NOMO-1 (cell line): ENCODE data around the gene GP9.
"Not testable (repeated sequence)": the region's sequence is repeated elsewhere in the genome, so short reads cannot be mapped to it uniquely, and the experiment has no call there.

Source experiments
- DNase-seq, 2 experiments: peaks; one replicate each; lab custom pipeline; 2025; ENCODE audit not compliant: unreplicated experiment in 2 of 2; lab: John Stamatoyannopoulos, UW

Gene GP9

DNA sequence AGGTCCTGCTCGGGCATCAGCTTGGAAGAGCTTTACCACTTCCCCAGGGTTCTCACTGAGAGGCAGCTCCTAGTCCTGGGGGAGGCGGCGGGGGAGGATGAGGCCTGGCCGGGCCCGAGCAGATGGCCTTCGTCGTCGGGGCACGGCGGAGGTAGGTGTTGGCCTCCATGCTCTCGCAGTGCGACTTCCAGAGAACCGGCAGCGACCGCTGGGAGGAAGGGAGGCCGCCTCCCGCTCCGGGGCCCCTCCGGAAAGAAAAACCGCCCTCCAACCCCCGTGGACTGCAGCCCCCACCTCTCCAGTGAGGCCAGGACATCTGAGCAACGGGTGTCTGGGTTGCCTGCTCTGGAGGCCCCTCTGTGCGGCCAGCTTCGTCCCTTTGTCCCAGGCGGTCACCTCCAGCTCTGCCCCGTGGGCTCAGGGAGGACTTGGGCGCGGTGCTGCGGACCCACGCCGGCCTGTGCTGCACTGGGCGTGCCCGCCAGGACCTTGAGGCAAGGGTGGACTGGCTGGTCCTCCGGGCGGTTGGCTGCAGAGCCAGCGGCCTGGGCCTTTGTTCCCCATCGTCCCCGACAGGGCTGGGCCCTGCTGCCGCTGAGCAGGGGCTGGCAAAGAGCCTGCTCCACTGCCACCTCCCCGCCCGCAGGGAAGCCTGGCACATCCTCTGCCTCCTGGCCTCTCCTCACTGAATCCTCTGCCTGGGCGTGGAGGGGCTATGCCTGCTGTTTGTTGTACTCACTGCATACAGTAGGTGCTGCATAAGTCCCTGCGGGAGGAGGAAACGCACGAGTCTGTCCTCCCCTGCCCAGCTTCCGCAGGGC is 13.6 kb upstream of the GP9 start:
- DNase-seq, result no peak

DNA sequence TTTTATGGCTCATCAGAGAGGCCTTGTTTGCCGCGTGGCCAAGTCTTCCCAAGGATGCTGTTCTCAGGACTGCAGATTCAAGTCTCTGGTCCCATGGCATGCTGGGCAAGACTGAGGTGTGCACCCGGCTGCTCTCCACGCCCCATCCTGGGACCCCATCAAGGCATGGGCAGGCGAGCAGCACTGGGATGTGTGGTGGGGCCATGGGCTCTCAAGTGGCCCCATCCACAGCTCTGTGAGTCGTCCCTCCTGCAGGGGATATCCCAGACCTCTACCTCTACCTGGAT is 13.1 kb upstream of the GP9 start:
- no peak for DNase-seq

DNA sequence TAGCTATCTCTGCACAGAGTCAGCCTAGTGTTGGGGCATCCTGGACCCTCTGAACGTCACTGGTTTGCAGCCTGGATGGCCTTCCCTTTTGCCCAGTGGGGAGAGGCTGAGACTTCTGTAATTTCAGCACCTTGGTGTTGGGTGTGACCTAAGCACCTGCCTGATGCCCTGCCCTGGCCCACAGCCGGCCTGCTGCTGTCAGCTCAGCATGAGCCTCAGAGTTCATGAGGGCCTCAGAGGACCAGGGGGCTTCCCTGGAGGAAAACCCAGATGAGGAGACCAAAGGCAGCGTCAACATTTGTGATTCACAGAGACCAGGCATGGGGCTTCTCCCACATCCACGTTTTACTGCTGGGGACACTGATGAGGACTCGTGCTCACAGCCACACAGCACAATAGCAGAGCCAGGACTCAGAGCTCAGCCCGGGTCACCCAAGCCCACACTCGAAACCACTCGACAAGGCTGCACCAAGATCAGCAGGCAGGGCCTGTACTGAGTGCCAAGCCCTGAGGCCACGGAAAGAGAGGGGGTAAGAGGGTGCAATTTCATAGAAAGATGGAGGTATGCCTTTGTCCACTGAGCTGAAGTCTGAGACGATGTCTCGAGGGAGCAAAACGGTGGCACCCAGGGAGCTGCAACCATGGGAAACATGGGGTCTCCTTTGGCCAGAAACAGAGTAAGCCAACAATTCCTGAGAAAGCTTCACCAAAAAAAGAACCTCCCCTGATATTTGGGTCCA is 9.9 kb upstream of the GP9 start:
- no peak for DNase-seq

DNA sequence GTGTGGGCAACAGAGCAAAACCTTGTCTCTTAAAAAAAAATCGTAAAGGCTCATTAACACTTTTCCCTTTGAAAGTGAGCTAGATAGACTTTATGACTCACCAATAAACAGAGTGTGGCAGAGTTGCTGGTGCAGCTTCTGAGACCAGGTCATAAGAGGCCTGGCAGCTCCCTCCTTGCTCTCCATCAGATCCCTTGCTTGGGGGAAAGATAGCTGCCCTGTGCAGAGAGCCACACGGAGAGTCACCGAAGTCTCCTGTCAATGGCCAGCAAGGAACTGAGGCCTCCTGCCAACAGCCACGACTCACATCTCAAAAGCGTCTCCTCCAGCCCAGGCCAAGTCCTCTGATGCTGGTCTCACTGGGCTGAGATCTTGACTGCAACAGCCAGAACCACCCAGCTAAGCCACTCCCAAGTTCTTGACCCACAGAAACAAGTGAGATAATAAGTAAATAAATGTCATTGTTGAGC is 8.7 kb upstream of the GP9 start:
- no peak for DNase-seq

DNA sequence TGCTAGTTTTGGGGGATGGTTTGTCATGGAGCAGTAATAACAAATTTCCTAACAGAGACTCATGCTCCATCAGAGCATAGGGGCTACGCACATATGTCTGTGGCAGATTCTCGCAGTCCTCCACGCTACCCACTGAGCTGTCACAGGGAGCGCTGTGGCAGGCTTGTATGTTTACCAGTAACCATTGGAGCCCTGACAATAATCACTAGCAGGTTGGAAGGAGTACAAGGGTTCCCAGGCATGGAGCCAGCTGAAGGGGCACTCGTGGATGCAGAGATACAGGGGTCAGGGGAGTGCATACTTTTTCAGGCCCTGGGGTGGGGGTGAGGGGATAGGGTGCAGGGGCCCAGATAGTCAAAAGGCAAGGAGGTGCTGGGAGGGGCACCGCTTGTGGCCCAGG is 7.9 kb upstream of the GP9 start:
- DNase-seq, result no peak

- no peak for DNase-seq
Observed at GRCh38 chr3:129054605-129055104, 5.9 kb upstream of the GP9 start.

GRCh38 chr3:129056451-129057173 is 4.0 kb upstream of the GP9 start:
- no peak for DNase-seq

DNA sequence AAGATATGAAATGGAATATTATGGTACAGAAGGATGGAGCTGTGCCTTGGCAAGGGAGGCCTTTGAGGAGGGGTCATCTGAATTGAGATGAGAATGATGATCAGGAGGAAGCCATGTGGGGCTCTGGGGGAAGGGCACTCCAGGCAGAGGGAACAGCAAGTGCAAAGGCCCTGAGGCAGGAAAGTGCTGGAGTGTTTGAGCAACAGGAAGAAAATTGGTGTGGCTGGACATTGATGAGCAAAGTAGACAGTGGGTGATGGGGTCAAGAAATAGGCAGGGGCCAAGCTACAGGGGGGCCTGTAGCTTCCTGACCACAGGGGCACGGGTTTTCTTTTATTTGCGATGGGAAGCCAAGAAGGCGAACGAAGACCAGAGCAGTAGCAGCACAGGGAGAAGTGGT is 3.3 kb upstream of the GP9 start:
- DNase-seq, result no peak

GRCh38 chr3:129058441-129059200 is 2.0 kb upstream of the GP9 start:
- no peak for DNase-seq

- DNase-seq, result no peak
Observed at GRCh38 chr3:129059311-129059958, 1.1 kb upstream of the GP9 start.

DNA sequence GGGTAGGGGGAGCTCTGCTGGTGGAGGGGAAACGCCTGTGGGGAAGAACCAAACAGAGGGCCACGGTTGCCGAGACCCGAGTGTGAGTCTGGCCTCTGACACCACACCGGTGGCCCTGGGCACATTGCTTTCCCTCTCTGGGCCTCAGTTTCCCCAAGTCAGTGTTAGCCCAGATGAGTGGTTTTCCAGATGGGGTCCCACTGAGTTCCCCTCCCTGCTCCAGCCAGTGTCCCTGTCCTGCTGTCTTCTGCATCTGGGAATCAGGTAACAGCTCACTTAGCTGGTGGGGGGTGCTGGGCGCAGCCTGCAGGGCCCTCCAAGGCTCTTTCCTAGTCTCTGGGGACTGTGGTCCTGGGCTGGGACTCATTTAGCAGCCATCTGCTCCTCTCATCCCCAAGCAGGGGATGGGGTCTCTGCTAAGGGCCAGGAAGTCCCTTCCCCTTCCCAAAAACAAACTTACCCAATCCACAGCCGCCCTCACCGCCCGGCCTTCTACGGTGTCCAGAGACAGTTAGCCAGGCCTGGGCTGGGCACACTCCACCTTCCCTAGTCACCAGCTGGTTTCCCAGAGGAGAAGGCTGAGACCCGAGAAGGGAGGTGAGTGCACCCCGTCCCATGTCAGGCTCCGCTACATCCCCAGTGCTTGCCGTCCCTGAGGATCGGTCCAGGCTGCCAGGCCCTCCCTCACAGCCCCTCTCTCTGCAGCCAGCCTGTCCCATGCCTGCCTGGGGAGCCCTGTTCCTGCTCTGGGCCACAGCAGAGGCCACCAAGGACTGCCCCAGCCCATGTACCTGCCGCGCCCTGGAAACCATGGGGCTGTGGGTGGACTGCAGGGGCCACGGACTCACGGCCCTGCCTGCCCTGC is 676 bp downstream of the GP9 start:
- no peak for DNase-seq

- no peak for DNase-seq
Observed at GRCh38 chr3:129061888-129062834, 1.6 kb downstream of the GP9 start.

DNA sequence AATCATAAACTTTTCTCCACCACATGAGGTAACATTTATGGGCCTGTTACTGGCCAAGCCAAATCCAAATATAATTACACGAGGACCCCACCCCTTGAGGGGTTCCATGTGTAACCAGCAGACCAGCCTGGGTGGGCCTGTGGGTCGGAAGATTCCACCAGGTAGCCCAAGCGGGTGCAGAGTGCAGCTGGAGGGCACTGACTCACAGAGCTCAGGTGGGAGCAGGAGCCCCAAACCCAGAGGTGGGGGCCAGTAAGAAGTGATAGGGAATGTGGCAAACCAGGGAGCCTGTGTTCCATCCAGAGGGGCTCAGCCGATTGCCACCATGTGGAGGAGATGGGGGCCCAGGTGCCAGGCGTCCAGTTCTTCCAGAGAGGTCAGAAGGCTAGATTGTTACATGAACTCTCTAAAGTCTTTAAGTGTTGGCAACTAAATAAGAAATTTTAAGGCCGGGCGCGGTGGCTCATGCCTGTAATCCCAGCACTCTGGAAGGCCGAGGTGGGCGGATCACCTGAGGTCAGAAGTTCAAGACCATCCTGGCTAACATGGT is 2.6 kb downstream of the GP9 start:
- DNase-seq, result no peak

GRCh38 chr3:129063841-129064482 is 3.4 kb downstream of the GP9 start:
- no peak for DNase-seq

- no peak for DNase-seq
Observed at GRCh38 chr3:129065016-129065719, 4.6 kb downstream of the GP9 start.

GRCh38 chr3:129065720-129066073 is 5.1 kb downstream of the GP9 start:
- no peak for DNase-seq

GRCh38 chr3:129067719-129068118 is 7.1 kb downstream of the GP9 start:
- not testable (repeated sequence) for DNase-seq
